WERI-Rb-1 (cell line): Measurements from ENCODE around the gene PAIP2B.
A peak's percentile ranks its signal among the peaks of the same experiment; 100 is the strongest.

Experiments used
- DNase-seq: peaks from one replicate; pipeline ENCODE4 v3.0.0-alpha.2; 2020
- H3K27ac ChIP-seq: fragments of 250-450 bp; sonication (Bioruptor Pico); 2 replicates; pipeline ENCODE4 v1.5.1; 2020; ENCODE audit warnings: mild to moderate bottlenecking, moderate library complexity
- H3K27me3 ChIP-seq: fragments of 250-450 bp; sonication (Bioruptor Pico); 2 replicates; pipeline ENCODE4 v1.5.1; 2021; ENCODE audit warnings: mild to moderate bottlenecking, low read depth, moderate library complexity; ENCODE audit not compliant: insufficient read depth, severe bottlenecking
- H3K36me3 ChIP-seq: fragments of 250-450 bp; sonication (Bioruptor Pico); 2 replicates; pipeline ENCODE4 v1.5.1; 2020; ENCODE audit warnings: mild to moderate bottlenecking, moderate library complexity
- H3K4me3 ChIP-seq: 2 replicates; pipeline ENCODE4 v1.5.1; 2011; ENCODE audit warnings: low read depth, mild to moderate bottlenecking, control low read depth, low read length
- H3K9me3 ChIP-seq: fragments of 250-450 bp; sonication (Bioruptor Pico); 2 replicates; pipeline ENCODE4 v1.5.1; 2021; ENCODE audit warnings: mild to moderate bottlenecking, moderate library complexity; ENCODE audit not compliant: severe bottlenecking
- CTCF ChIP-seq: IDR thresholded peaks from 2 replicates; pipeline ENCODE4 v1.5.1; 2011; ENCODE audit warnings: low read depth, mild to moderate bottlenecking, control low read depth, inconsistent platforms, low read length

PAIP2B gene

GRCh38 chr2:71226965-71227560 lies at the start of gene PAIP2B:
TSS of gene PAIP2B (minus strand) at chr2:71227103. CDS start at chr2:71202589, 24,514 bp downstream.
- Histone ChIP-seq H3K36me3 (no peaks in the 10 kb centered on the region), H3K27me3 (no peaks in the 10 kb centered on the region), H3K27ac (peak within 1 kb of the TSS; percentile 64), H3K4me3 (peak within 1 kb of the TSS; percentile 81), H3K9me3 (no peaks in the 10 kb centered on the region)
- DNase-seq, result peak; percentile 100
- no peak for TF ChIP-seq CTCF

GRCh38 chr2:71275939-71276310 lies 49.0 kb upstream of the PAIP2B start:
- Histone ChIP-seq H3K36me3 (no peaks in the 10 kb centered on the region), H3K27ac (peak overlapping the region; percentile 35; the same call in 1 of the 2 replicates), H3K4me3 (peak overlapping the region; percentile 72), H3K9me3 (peaks cover 3% of the 10 kb centered on the region), H3K27me3 (no peaks in the 10 kb centered on the region)
- no peak for TF ChIP-seq CTCF
- no peak for DNase-seq

GRCh38 chr2:71269511-71270090 lies 42.7 kb upstream of the PAIP2B start:
- TF ChIP-seq CTCF, result no peak
- no peaks in the 10 kb centered on the region for H3K27me3 ChIP-seq
- H3K4me3 ChIP-seq, result no peak overlapping the region
- no peaks in the 10 kb centered on the region for H3K36me3 ChIP-seq
- no peak overlapping the region for H3K27ac ChIP-seq
- DNase-seq, result no peak
- peaks cover 2% of the 10 kb centered on the region for H3K9me3 ChIP-seq

GRCh38 chr2:71263386-71263785 lies 36.5 kb upstream of the PAIP2B start:
- DNase-seq, result no peak
- no peak overlapping the region for H3K4me3 ChIP-seq
- H3K27me3 ChIP-seq, result no peaks in the 10 kb centered on the region
- no peak for TF ChIP-seq CTCF
- H3K9me3 ChIP-seq, result peaks cover 4% of the 10 kb centered on the region
- H3K27ac ChIP-seq, result no peak overlapping the region
- no peaks in the 10 kb centered on the region for H3K36me3 ChIP-seq

- no peak for TF ChIP-seq CTCF
- Histone ChIP-seq H3K36me3 (no peaks in the 10 kb centered on the region), H3K4me3 (no peak overlapping the region), H3K9me3 (peaks cover 4% of the 10 kb centered on the region), H3K27ac (no peak overlapping the region), H3K27me3 (no peaks in the 10 kb centered on the region)
- DNase-seq, result no peak
These were observed 34.6 kb upstream of the PAIP2B start for GRCh38 chr2:71261534-71261933.

- Histone ChIP-seq H3K36me3 (no peaks in the 10 kb centered on the region), H3K27me3 (no peaks in the 10 kb centered on the region), H3K27ac (no peak overlapping the region), H3K9me3 (peaks cover 3% of the 10 kb centered on the region), H3K4me3 (no peak overlapping the region)
- DNase-seq, result no peak
- TF ChIP-seq CTCF, result no peak
These were observed 29.5 kb upstream of the PAIP2B start for GRCh38 chr2:71256421-71256820.
